Esophagus muscularis mucosa (tissue), 4 donors: ENCODE data around the gene HOXB5. TPM values are rescaled to one million over a fixed set of nuclear protein-coding genes. Genes with fewer than 3 reads are reported as not detected.
A peak's percentile ranks its signal among the peaks of the same experiment; 100 is the strongest.

Experiments used
- DNase-seq: peaks from one replicate; pipeline ENCODE4 v3.0.0-alpha.2; 2017; ENCODE audit errors: extremely low spot score
- H3K27ac ChIP-seq, 4 donors: fragments of 200-600 bp; sonication (generic); replicated peaks in 1 of 4; 1 replicate in 3 of 4; 2 replicates in 1 of 4; pipeline ENCODE4 v1.5.1; 2016 to 2019; ENCODE audit warnings: mild to moderate bottlenecking in 1 of 4
- H3K27me3 ChIP-seq, 4 donors: fragments of 200-600 bp; sonication (generic); one replicate each; pipeline versions ENCODE4 v1.5.1 to v1.6.0; 2016 to 2019
- H3K36me3 ChIP-seq, 4 donors: fragments of 200-600 bp; sonication (generic); one replicate each; pipeline ENCODE4 v1.5.1; 2016 to 2019
- H3K4me1 ChIP-seq, 4 donors: fragments of 200-600 bp; sonication (generic); one replicate each; pipeline ENCODE4 v1.5.1; 2016 to 2019
- H3K4me3 ChIP-seq, 4 donors: fragments of 200-600 bp; sonication (generic); 1 replicate in 2 of 4; 2 replicates in 2 of 4; pipeline ENCODE4 v1.5.1; 2016 to 2019; ENCODE audit warnings: mild to moderate bottlenecking in 4 of 4, moderate library complexity in 1 of 4
- H3K9me3 ChIP-seq, 4 donors: fragments of 200-600 bp; sonication (generic); 1 replicate in 3 of 4; 2 replicates in 1 of 4; pipeline ENCODE4 v1.5.1; 2016 to 2019
- EP300 ChIP-seq: sonication (generic); formaldehyde crosslinking; IDR thresholded peaks from one replicate; pipeline ENCODE4 v1.6.1; 2017; ENCODE audit warnings: antibody characterized with exemption
- POLR2A ChIP-seq: fragments of 450-650 bp; IDR thresholded peaks from one replicate; pipeline ENCODE4 v1.6.1; 2017; ENCODE audit warnings: antibody characterized with exemption, moderate library complexity, mild to moderate bottlenecking, low read depth
- POLR2AphosphoS5 ChIP-seq, 2 donors: sonication (generic); formaldehyde crosslinking; IDR thresholded peaks; one replicate each; pipeline ENCODE4 v1.6.1; 2017; ENCODE audit warnings: antibody characterized with exemption in 2 of 2
- WGBS: methylation state at CpG from one replicate; pipeline ENCODE4 v1.1.5; 2018; 5-methylcytosine and 5-hydroxymethylcytosine counted together
- intact Hi-C: fragments of 100-400 bp; cut with DNase I; formaldehyde crosslinking; loops from one replicate; pipeline ENCODE4 v1.15.1; 2023
- total RNA-seq, 4 donors: library from RNA; depleted of rRNA; stranded (reverse); fragments of >200 nt; gene quantifications; one replicate each; pipeline versions ENCODE4 v1.1.0 to v1.2.1, GENCODE V29; 2016
- TF ChIP-seq, protein P1 (sequence below), 3 experiments: fragments of 200-600 bp in 2 of 3; fragments of 450-650 bp in 1 of 3; sonication (generic) in 2 of 3; IDR thresholded peaks; one replicate each; pipeline ENCODE4 v1.5.1; 2017 to 2019; ENCODE audit warnings: antibody characterized with exemption in 3 of 3, mild to moderate bottlenecking in 2 of 3, moderate library complexity in 1 of 3

HOXB5 gene
- total RNA-seq = under 1 TPM; 0.17 to 0.83 (median 0.36) TPM

DNA sequence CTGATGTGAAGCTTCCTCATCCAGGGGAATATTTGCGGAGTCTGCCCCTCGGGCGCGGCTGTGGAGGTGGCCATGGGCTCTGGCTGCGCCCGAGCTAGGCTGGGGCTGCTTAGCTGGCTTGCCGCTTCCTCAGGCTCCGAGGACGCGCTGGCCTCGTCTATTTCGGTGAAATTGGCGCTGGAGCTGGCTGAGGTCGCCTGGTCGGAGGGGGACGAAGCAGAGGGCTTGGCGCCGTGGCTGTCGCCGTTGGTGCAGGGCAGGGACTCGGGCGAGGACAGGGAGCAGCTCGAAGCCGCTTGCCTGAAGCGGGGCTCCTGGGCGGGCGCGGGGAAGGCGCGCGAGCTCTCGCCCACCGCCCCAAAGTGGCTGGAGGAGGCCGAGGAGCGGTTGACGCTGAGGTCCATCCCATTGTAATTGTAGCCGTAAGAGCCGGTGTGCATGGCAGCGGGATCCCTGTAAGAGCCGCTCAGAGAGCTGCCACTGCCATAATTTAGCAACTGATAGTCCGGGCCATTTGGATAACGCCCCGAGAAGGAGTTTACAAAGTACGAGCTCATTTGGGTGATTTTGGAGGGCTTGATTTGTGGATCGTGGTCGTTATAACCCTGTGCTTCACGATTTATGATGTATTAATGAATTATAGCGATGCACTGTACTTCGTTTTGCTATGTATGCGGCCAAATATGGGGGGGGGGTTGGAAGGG lies at the start of gene HOXB5:
TSS of gene HOXB5 (minus strand) at position 654 of the 704 bp plus-strand sequence. CDS start at position 557, 97 bp downstream.
- intact Hi-C loops = loop anchor here (5.0 kb wide), 1 partner anchor 256 kb away; no protein-coding TSS in a partner anchor
- no peak for DNase-seq
- Histone ChIP-seq H3K36me3 (no peaks in the 10 kb centered on the region), H3K4me3 (peak within 1 kb of the TSS; percentile 54 to 64 (median 60)), H3K27ac (peak within 1 kb of the TSS; percentile 42 to 72 (median 60)), H3K27me3 (peaks cover 6 to 66% (median 24%) of the 10 kb centered on the region in 4 donors), H3K4me1 (peaks cover 31 to 59% (median 52%) of the 10 kb centered on the region in 4 donors), H3K9me3 (no peaks in the 10 kb centered on the region)
- TF ChIP-seq, protein P1, sequence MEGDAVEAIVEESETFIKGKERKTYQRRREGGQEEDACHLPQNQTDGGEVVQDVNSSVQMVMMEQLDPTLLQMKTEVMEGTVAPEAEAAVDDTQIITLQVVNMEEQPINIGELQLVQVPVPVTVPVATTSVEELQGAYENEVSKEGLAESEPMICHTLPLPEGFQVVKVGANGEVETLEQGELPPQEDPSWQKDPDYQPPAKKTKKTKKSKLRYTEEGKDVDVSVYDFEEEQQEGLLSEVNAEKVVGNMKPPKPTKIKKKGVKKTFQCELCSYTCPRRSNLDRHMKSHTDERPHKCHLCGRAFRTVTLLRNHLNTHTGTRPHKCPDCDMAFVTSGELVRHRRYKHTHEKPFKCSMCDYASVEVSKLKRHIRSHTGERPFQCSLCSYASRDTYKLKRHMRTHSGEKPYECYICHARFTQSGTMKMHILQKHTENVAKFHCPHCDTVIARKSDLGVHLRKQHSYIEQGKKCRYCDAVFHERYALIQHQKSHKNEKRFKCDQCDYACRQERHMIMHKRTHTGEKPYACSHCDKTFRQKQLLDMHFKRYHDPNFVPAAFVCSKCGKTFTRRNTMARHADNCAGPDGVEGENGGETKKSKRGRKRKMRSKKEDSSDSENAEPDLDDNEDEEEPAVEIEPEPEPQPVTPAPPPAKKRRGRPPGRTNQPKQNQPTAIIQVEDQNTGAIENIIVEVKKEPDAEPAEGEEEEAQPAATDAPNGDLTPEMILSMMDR (IDR thresholded peaks at IDR 0.05) = no peak
- TF ChIP-seq POLR2A (no peak), EP300 (no peak), POLR2AphosphoS5 (IDR thresholded peaks at IDR 0.05) (no peak)
- WGBS = 3% methylated on average over 21 of the region's 50 CpGs

DNA sequence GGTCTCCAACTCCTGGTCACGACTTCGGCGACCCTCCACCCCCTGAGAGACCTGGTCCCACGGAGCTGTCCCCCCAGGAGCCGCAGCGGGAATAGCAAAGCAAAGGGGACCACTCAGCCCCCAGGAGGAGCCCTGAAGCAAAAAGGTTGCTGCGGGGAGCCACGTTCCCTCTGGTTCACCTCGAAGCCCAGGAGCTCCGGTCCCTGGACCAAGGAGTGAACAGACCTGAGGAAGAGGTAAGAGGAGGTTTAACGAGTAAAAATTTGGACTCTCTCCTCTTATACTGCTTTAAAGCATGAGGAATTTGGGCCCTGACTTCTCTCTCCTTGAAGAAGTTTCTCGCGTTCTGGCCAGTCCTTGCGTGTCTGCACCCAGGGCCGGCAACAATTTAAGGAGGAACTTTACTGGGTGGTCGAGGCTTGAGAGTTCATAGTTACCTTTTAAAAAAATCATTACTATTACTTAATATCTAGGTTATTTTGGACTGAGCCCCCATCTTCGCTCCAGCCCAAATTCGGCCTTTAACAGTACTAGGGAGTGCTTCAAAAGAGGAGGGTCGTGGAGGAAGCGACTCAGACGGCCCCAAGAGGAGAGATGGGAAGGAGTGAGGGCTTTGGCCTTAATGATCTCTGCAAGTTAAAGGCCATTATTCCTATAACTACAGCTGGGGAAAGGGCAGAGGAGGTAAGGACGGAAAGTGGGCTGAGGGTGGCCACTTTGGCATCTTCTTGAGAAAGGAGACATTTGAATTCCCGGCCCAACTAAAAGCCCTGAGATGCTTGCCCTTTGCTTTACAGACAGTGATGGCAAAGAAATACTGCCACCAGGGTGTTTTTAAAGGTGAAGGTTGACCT lies 49.5 kb upstream of the HOXB5 start:
- H3K4me3 ChIP-seq = no peak overlapping the region
- H3K27ac ChIP-seq = no peak overlapping the region
- no peaks in the 10 kb centered on the region for H3K9me3 ChIP-seq
- TF ChIP-seq POLR2AphosphoS5 (IDR thresholded peaks at IDR 0.05) (no peak), POLR2A (no peak), EP300 (no peak)
- TF ChIP-seq, protein P1 (IDR thresholded peaks at IDR 0.05) = no peak
- H3K36me3 ChIP-seq = no peaks in the 10 kb centered on the region
- H3K27me3 ChIP-seq = peaks cover 4 to 100% (median 78%) of the 10 kb centered on the region in 4 donors
- 39% methylated on average over 18 of the region's 23 CpGs for WGBS
- intact Hi-C loops = no loop called here
- no peak for DNase-seq
- H3K4me1 ChIP-seq = peaks cover 11 to 21% (median 19%) of the 10 kb centered on the region in 4 donors

DNA sequence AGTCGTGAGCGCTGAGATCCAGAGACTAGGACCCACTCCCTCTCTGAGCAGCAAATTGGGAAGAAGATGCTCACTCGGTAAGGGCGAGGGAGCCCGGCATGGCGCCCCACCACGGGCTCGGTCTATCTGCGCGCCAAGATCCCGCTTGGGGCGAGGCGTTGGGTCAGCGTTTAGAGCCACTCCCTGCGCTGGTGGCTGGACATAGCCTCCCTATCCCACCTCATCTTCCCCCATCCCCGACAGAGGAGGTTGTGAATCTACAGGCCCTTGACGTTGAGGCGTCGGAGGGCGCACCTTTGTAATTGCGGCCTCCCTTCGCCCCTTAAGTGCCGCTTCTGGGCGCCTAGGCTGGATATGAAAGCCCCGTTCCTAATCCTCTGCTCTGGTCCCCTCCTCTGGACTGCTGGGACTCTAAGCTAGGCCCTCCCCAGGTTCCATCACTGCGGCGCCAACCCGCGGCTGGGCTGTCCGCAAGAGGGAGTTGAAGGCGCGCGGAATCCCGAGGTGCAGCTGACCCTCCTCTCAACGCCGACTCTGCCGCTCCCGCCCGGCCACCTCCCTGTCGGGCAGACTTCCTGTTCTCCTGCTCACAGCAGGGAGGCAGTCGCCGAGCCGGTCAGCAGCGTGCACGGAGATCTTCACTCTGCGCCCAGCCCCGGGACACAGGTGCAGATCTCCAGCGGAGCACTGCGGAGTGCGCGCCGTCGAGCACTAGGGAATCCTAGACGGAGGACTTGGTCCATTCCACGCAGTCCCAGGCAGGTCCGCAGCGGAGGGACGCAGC lies 48.7 kb upstream of the HOXB5 start:
- Histone ChIP-seq H3K27me3 (peaks cover 4 to 100% (median 79%) of the 10 kb centered on the region in 4 donors), H3K36me3 (no peaks in the 10 kb centered on the region), H3K4me1 (peaks cover 6 to 14% (median 13%) of the 10 kb centered on the region in 4 donors), H3K27ac (no peak overlapping the region), H3K4me3 (no peak overlapping the region), H3K9me3 (no peaks in the 10 kb centered on the region)
- TF ChIP-seq, protein P1 (IDR thresholded peaks at IDR 0.05) = no peak
- no peak for TF ChIP-seq POLR2A
- TF ChIP-seq POLR2AphosphoS5 (IDR thresholded peaks at IDR 0.05) = no peak
- TF ChIP-seq EP300 = no peak
- 6% methylated on average over 35 of the region's 58 CpGs for WGBS
- DNase-seq = no peak
- intact Hi-C loops = no loop called here

DNA sequence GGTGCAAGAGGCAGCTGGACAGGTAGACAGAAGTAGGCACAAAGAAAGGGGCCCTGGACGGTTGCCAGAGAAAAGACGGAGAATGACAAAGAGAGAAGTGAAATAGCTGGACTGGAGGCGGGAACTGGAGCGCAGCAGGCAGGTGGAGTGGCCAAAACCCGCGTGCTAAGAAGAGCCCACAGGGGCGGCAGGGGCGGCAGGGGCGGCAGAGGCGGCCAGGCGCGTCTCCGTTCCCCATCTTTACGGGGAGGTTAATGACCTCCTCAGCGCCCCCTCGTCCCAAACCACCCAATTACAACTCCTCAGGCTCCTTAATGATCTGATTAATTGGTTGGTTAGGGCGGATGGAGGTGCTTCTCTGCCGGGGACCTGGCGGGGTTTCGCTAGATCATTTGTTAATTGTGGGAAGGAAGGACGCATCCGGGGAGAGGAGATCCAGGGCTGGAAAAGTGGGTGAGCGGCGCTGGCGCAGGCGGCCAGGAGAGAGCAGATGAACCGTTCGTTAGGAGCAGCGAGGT lies 48.0 kb upstream of the HOXB5 start:
- Histone ChIP-seq H3K9me3 (no peaks in the 10 kb centered on the region), H3K4me3 (no peak overlapping the region), H3K27ac (no peak overlapping the region), H3K4me1 (peaks cover 3 to 11% (median 8%) of the 10 kb centered on the region in 4 donors), H3K36me3 (no peaks in the 10 kb centered on the region), H3K27me3 (peaks cover 4 to 100% (median 83%) of the 10 kb centered on the region in 4 donors)
- 13% methylated on average over 29 of the region's 29 CpGs for WGBS
- TF ChIP-seq EP300 = no peak
- TF ChIP-seq, protein P1 (IDR thresholded peaks at IDR 0.05) = no peak
- TF ChIP-seq POLR2A = no peak
- DNase-seq = no peak
- intact Hi-C loops = no loop called here
